KOPT-K1 (cell line): Measurements from ENCODE around the gene SH3RF3.

Experiments used
- H3K27ac ChIP-seq: fragments of 200-600 bp; sonication (generic); 2 replicates; pipeline ENCODE4 v1.5.1; 2016; ENCODE audit warnings: antibody characterized with exemption, mild to moderate bottlenecking, low read depth, low read length; ENCODE audit not compliant: poor library complexity, severe bottlenecking
- H3K36me3 ChIP-seq: fragments of 200-600 bp; sonication (generic); 2 replicates; pipeline ENCODE4 v1.5.1; 2017; ENCODE audit warnings: antibody characterized with exemption, mild to moderate bottlenecking, low read length, moderate library complexity; ENCODE audit not compliant: insufficient read depth
- H3K9me3 ChIP-seq: fragments of 200-600 bp; sonication (generic); 2 replicates; pipeline ENCODE4 v1.5.1; 2017; ENCODE audit warnings: antibody characterized with exemption, low read length, mild to moderate bottlenecking; ENCODE audit not compliant: insufficient read depth, poor library complexity, severe bottlenecking

The SH3RF3 gene

GRCh38 chr2:109141006-109141600 is 12.1 kb downstream of the SH3RF3 start:
- Histone ChIP-seq H3K36me3 (no peaks in the 10 kb centered on the region), H3K27ac (no peak overlapping the region), H3K9me3 (no peaks in the 10 kb centered on the region)

GRCh38 chr2:109141727-109142283 is 12.8 kb downstream of the SH3RF3 start:
- no peaks in the 10 kb centered on the region for H3K36me3 ChIP-seq
- no peak overlapping the region for H3K27ac ChIP-seq
- no peaks in the 10 kb centered on the region for H3K9me3 ChIP-seq

GRCh38 chr2:109142416-109143210 is 13.6 kb downstream of the SH3RF3 start:
- Histone ChIP-seq H3K27ac (no peak overlapping the region), H3K9me3 (no peaks in the 10 kb centered on the region)

GRCh38 chr2:109143214-109144187 is 14.5 kb downstream of the SH3RF3 start:
- H3K9me3 ChIP-seq: no peaks in the 10 kb centered on the region
- no peaks in the 10 kb centered on the region for H3K36me3 ChIP-seq
- H3K27ac ChIP-seq: peak overlapping the region; percentile 25

More at GRCh38 chr2:109142416-109143210, 13.6 kb downstream of the SH3RF3 start:
- no peaks in the 10 kb centered on the region for H3K36me3 ChIP-seq

GRCh38 chr2:109144271-109144670 is 15.3 kb downstream of the SH3RF3 start:
- Histone ChIP-seq H3K36me3 (no peaks in the 10 kb centered on the region), H3K9me3 (no peaks in the 10 kb centered on the region), H3K27ac (peak overlapping the region; percentile 13)

- Histone ChIP-seq H3K9me3 (no peaks in the 10 kb centered on the region), H3K27ac (peak overlapping the region; percentile 13), H3K36me3 (no peaks in the 10 kb centered on the region)
These were observed 15.7 kb downstream of the SH3RF3 start for GRCh38 chr2:109144721-109145120.

- no peaks in the 10 kb centered on the region for H3K9me3 ChIP-seq
- H3K27ac ChIP-seq: peak overlapping the region; percentile 13
These were observed 16.3 kb downstream of the SH3RF3 start for GRCh38 chr2:109145286-109145685.

GRCh38 chr2:109147405-109147804 is 18.4 kb downstream of the SH3RF3 start:
- Histone ChIP-seq H3K9me3 (no peaks in the 10 kb centered on the region), H3K27ac (no peak overlapping the region)

More at GRCh38 chr2:109145286-109145685, 16.3 kb downstream of the SH3RF3 start:
- no peaks in the 10 kb centered on the region for H3K36me3 ChIP-seq

GRCh38 chr2:109148117-109148746 is 19.2 kb downstream of the SH3RF3 start:
- Histone ChIP-seq H3K27ac (no peak overlapping the region), H3K9me3 (no peaks in the 10 kb centered on the region), H3K36me3 (no peaks in the 10 kb centered on the region)

More at GRCh38 chr2:109147405-109147804, 18.4 kb downstream of the SH3RF3 start:
- H3K36me3 ChIP-seq: no peaks in the 10 kb centered on the region

GRCh38 chr2:109148991-109149645 is 20.1 kb downstream of the SH3RF3 start:
- no peak overlapping the region for H3K27ac ChIP-seq
- no peaks in the 10 kb centered on the region for H3K36me3 ChIP-seq
- no peaks in the 10 kb centered on the region for H3K9me3 ChIP-seq

GRCh38 chr2:109150559-109150958 is 21.6 kb downstream of the SH3RF3 start:
- Histone ChIP-seq H3K27ac (no peak overlapping the region), H3K36me3 (no peaks in the 10 kb centered on the region), H3K9me3 (no peaks in the 10 kb centered on the region)

GRCh38 chr2:109151519-109151918 is 22.5 kb downstream of the SH3RF3 start:
- no peaks in the 10 kb centered on the region for H3K9me3 ChIP-seq
- no peak overlapping the region for H3K27ac ChIP-seq
- H3K36me3 ChIP-seq: no peaks in the 10 kb centered on the region

- Histone ChIP-seq H3K27ac (no peak overlapping the region), H3K9me3 (no peaks in the 10 kb centered on the region), H3K36me3 (no peaks in the 10 kb centered on the region)
These were observed 24.2 kb downstream of the SH3RF3 start for GRCh38 chr2:109153005-109153784.
